ENCODE results near the gene TFEC. TPM values are rescaled to one million over a fixed set of nuclear protein-coding genes. Genes with fewer than 3 reads are reported as not detected.

Gene TFEC
- total and polyA plus RNA-seq, 4 donors, result 9.8 to 19.2 (median 17.1) TPM

GRCh38 chr7:115971506-115971905 is 59.1 kb downstream of the TFEC start:
- no peak overlapping the region for H3K4me3 ChIP-seq
- no peaks in the 10 kb centered on the region for H3K4me1 ChIP-seq (ENCODE audit: control insufficient read depth in 5 of 5, insufficient read depth in 5 of 5, low read length in 5 of 5)
- no peaks in the 10 kb centered on the region for H3K9me3 ChIP-seq (ENCODE audit: control insufficient read depth in 4 of 4, insufficient read depth in 3 of 4, low read length in 3 of 4)
- no peak for DNase-seq
- ATAC-seq (ENCODE audit: insufficient read depth, low FRiP score), result no peak
- TF ChIP-seq CTCF (IDR thresholded peaks at IDR 0.05; ENCODE audit: control extremely low read depth, extremely low read depth), result no peak
- H3K27me3 ChIP-seq (ENCODE audit: control insufficient read depth in 3 of 3, insufficient read depth in 3 of 3, low read length in 2 of 3), result no peaks in the 10 kb centered on the region
- no peak overlapping the region for H3K9ac ChIP-seq (ENCODE audit: insufficient read depth in 1 of 2, low read length in 2 of 2)
- no peak overlapping the region for H3K27ac ChIP-seq (ENCODE audit: low read depth in 1 of 2, low read length in 1 of 2)
- no peaks in the 10 kb centered on the region for H3K36me3 ChIP-seq (ENCODE audit: control insufficient read depth in 4 of 4, insufficient read depth in 4 of 4, low read length in 4 of 4)

- no peak for ATAC-seq (ENCODE audit: insufficient read depth, low FRiP score)
- H3K9ac ChIP-seq (ENCODE audit: insufficient read depth in 1 of 2, low read length in 2 of 2), result no peak overlapping the region
These were observed 62.0 kb downstream of the TFEC start for GRCh38 chr7:115968596-115968995.

GRCh38 chr7:115968171-115968570 is 62.4 kb downstream of the TFEC start:
- no peaks in the 10 kb centered on the region for H3K27me3 ChIP-seq (ENCODE audit: control insufficient read depth in 3 of 3, insufficient read depth in 3 of 3, low read length in 2 of 3)
- no peak for DNase-seq
- H3K36me3 ChIP-seq (ENCODE audit: control insufficient read depth in 4 of 4, insufficient read depth in 4 of 4, low read length in 4 of 4), result no peaks in the 10 kb centered on the region
- 50 to 70% methylated on average over 1 of the region's 1 CpG for WGBS, 2 donors
- no peak for ATAC-seq (ENCODE audit: insufficient read depth, low FRiP score)
- TF ChIP-seq CTCF (IDR thresholded peaks at IDR 0.05; ENCODE audit: control extremely low read depth, extremely low read depth), result no peak
- H3K4me3 ChIP-seq, result no peak overlapping the region
- no peaks in the 10 kb centered on the region for H3K9me3 ChIP-seq (ENCODE audit: control insufficient read depth in 4 of 4, insufficient read depth in 3 of 4, low read length in 3 of 4)
- H3K4me1 ChIP-seq (ENCODE audit: control insufficient read depth in 5 of 5, insufficient read depth in 5 of 5, low read length in 5 of 5), result no peaks in the 10 kb centered on the region
- no peak overlapping the region for H3K27ac ChIP-seq (ENCODE audit: low read depth in 1 of 2, low read length in 1 of 2)
- H3K9ac ChIP-seq (ENCODE audit: insufficient read depth in 1 of 2, low read length in 2 of 2), result no peak overlapping the region

More at GRCh38 chr7:115968596-115968995, 62.0 kb downstream of the TFEC start:
- Histone ChIP-seq H3K27ac (ENCODE audit: low read depth in 1 of 2, low read length in 1 of 2) (no peak overlapping the region), H3K4me1 (ENCODE audit: control insufficient read depth in 5 of 5, insufficient read depth in 5 of 5, low read length in 5 of 5) (no peaks in the 10 kb centered on the region), H3K27me3 (ENCODE audit: control insufficient read depth in 3 of 3, insufficient read depth in 3 of 3, low read length in 2 of 3) (no peaks in the 10 kb centered on the region), H3K9me3 (ENCODE audit: control insufficient read depth in 4 of 4, insufficient read depth in 3 of 4, low read length in 3 of 4) (no peaks in the 10 kb centered on the region), H3K4me3 (no peak overlapping the region), H3K36me3 (ENCODE audit: control insufficient read depth in 4 of 4, insufficient read depth in 4 of 4, low read length in 4 of 4) (no peaks in the 10 kb centered on the region)
- DNase-seq, result no peak
- 79 to 96% methylated on average over 1 of the region's 1 CpG for WGBS, 2 donors
- TF ChIP-seq CTCF (IDR thresholded peaks at IDR 0.05; ENCODE audit: control extremely low read depth, extremely low read depth), result no peak

GRCh38 chr7:115965796-115966475 is 64.6 kb downstream of the TFEC start:
- H3K27me3 ChIP-seq (ENCODE audit: control insufficient read depth in 3 of 3, insufficient read depth in 3 of 3, low read length in 2 of 3), result no peaks in the 10 kb centered on the region
- TF ChIP-seq CTCF (IDR thresholded peaks at IDR 0.05; ENCODE audit: control extremely low read depth, extremely low read depth), result no peak
- H3K9ac ChIP-seq (ENCODE audit: insufficient read depth in 1 of 2, low read length in 2 of 2), result no peak overlapping the region
- no peak overlapping the region for H3K4me3 ChIP-seq
- WGBS, 2 donors, result 65 to 70% methylated on average over 5 of the region's 5 CpGs
- no peaks in the 10 kb centered on the region for H3K9me3 ChIP-seq (ENCODE audit: control insufficient read depth in 4 of 4, insufficient read depth in 3 of 4, low read length in 3 of 4)
- H3K27ac ChIP-seq (ENCODE audit: low read depth in 1 of 2, low read length in 1 of 2), result no peak overlapping the region
- DNase-seq (no peak), ATAC-seq (ENCODE audit: insufficient read depth, low FRiP score) (no peak)
- no peaks in the 10 kb centered on the region for H3K4me1 ChIP-seq (ENCODE audit: control insufficient read depth in 5 of 5, insufficient read depth in 5 of 5, low read length in 5 of 5)
- no peaks in the 10 kb centered on the region for H3K36me3 ChIP-seq (ENCODE audit: control insufficient read depth in 4 of 4, insufficient read depth in 4 of 4, low read length in 4 of 4)

Measured in lung (tissue), 12 donors.